HTERT RPE-1 (cell line): Measurements from ENCODE around the gene PTGDR2.

Source experiments
- in situ Hi-C: fragments of 300-500 bp; cut with MboI; formaldehyde crosslinking; loops from 4 replicates; pipeline ENCODE4 v1.14.3; 2020; ENCODE audit warnings: low sequenced_read_pairs

Gene PTGDR2

GRCh38 chr11:60874421-60875365, 18.9 kb upstream of the PTGDR2 start:
- in situ Hi-C loops, result no loop called here

- in situ Hi-C loops, result no loop called here
These were observed 17.8 kb upstream of the PTGDR2 start for GRCh38 chr11:60873533-60873932.

GRCh38 chr11:60872961-60873524, 17.3 kb upstream of the PTGDR2 start:
- in situ Hi-C loops, result no loop called here

- in situ Hi-C loops, result no loop called here
These were observed 16.6 kb upstream of the PTGDR2 start for GRCh38 chr11:60872124-60872960.

- in situ Hi-C loops, result no loop called here
These were observed 15.8 kb upstream of the PTGDR2 start for GRCh38 chr11:60871378-60872061.

- in situ Hi-C loops, result no loop called here
These were observed 15.1 kb upstream of the PTGDR2 start for GRCh38 chr11:60870733-60871377.

- in situ Hi-C loops, result no loop called here
These were observed 14.5 kb upstream of the PTGDR2 start for GRCh38 chr11:60870276-60870675.

- in situ Hi-C loops, result no loop called here
These were observed 13.7 kb upstream of the PTGDR2 start for GRCh38 chr11:60869451-60869825.

- in situ Hi-C loops, result no loop called here
These were observed 13.1 kb upstream of the PTGDR2 start for GRCh38 chr11:60868682-60869450.

GRCh38 chr11:60867871-60868681, 12.3 kb upstream of the PTGDR2 start:
- in situ Hi-C loops, result no loop called here

GRCh38 chr11:60866911-60867870, 11.4 kb upstream of the PTGDR2 start, which contains the start of gene ZP1:
ZP1 (plus strand) TSS chr11:60867542; CDS start chr11:60867562, 20 bp downstream.
- in situ Hi-C loops, result no loop called here

GRCh38 chr11:60864856-60865513, 9.2 kb upstream of the PTGDR2 start:
- in situ Hi-C loops, result no loop called here

GRCh38 chr11:60863550-60864521, 8.1 kb upstream of the PTGDR2 start:
- in situ Hi-C loops, result no loop called here

GRCh38 chr11:60862171-60862570, 6.4 kb upstream of the PTGDR2 start:
- in situ Hi-C loops, result no loop called here

GRCh38 chr11:60860943-60861342, 5.2 kb upstream of the PTGDR2 start:
- in situ Hi-C loops, result no loop called here
